ENCODE results near the gene KLHL5.

DNA sequence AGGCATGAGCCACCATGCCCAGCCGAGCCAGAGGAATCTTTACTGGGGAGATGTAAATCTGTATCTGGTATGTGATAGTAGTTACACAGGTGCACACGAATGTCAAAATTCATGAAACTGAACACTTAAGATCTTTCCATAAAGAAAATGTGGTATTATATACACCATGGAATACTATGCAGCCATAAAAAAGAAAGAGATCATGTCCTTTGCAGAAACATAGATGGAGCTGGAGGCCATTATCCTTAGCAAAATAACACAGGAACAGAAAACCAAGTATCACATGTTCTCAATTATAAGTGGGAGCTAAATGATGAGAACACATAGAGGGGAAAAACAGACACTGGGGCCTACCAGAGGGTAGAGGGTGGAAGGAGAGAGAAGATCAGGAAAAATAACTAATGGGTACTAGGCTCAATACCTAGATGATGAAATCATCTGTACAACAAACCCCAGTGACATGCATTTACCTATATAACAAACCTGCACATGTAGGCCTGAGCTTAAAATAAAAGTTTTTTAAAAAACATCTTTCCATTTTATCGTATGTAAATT lies 37.6 kb upstream of the KLHL5 start:
- TF ChIP-seq, protein P1, sequence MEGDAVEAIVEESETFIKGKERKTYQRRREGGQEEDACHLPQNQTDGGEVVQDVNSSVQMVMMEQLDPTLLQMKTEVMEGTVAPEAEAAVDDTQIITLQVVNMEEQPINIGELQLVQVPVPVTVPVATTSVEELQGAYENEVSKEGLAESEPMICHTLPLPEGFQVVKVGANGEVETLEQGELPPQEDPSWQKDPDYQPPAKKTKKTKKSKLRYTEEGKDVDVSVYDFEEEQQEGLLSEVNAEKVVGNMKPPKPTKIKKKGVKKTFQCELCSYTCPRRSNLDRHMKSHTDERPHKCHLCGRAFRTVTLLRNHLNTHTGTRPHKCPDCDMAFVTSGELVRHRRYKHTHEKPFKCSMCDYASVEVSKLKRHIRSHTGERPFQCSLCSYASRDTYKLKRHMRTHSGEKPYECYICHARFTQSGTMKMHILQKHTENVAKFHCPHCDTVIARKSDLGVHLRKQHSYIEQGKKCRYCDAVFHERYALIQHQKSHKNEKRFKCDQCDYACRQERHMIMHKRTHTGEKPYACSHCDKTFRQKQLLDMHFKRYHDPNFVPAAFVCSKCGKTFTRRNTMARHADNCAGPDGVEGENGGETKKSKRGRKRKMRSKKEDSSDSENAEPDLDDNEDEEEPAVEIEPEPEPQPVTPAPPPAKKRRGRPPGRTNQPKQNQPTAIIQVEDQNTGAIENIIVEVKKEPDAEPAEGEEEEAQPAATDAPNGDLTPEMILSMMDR (IDR thresholded peaks at IDR 0.05): no peak
- TF ChIP-seq ZFX (IDR thresholded peaks at IDR 0.05; ENCODE audit: borderline replicate concordance): no peak
